COLO668 (cell line): ENCODE results near the gene CALN1.
A peak's percentile ranks its signal among the peaks of the same experiment; 100 is the strongest.
"Not testable (repeated sequence)": the region's sequence is repeated elsewhere in the genome, so short reads cannot be mapped to it uniquely, and the experiment has no call there.

Source experiments
- DNase-seq: peaks from one replicate; lab custom pipeline; 2025; ENCODE audit not compliant: unreplicated experiment; lab: John Stamatoyannopoulos, UW

Gene CALN1

GRCh38 chr7:72409638-72410015 lies 2.5 kb downstream of the CALN1 start:
- no peak for DNase-seq

DNA sequence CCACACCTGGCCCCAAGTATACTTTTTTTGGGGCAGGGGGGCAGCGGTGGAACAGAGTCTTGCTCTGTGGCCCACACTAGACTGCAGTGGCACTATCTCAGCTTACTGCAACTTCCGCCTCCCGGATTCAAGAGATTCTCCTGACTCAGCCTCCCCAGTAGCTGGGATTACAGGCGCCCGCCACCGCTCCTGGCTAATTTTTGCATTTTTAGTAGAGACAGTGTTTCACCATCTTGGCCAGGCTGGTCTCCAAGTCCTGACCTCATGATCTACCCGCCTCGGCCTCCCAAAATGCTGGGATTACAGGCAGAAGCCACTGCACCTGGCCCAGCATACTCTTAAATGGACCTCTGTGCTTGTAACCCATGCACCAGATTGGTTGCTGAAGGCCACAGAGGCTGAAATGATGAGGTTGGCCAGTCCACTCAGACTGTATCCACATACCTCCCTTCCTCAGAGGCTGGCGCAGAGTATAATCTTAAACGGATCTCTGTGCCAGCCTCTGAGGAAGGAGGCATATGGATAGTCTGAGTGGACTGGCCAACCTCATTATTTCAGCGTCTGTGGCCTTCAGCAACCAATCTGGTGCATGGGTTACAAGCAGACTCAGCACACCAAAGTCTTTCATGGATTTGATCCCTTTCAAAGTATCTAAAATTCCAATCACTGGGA lies 3.0 kb downstream of the CALN1 start:
- no peak for DNase-seq

- DNase-seq, result no peak
Measured at GRCh38 chr7:72406820-72407403, 5.2 kb downstream of the CALN1 start.

DNA sequence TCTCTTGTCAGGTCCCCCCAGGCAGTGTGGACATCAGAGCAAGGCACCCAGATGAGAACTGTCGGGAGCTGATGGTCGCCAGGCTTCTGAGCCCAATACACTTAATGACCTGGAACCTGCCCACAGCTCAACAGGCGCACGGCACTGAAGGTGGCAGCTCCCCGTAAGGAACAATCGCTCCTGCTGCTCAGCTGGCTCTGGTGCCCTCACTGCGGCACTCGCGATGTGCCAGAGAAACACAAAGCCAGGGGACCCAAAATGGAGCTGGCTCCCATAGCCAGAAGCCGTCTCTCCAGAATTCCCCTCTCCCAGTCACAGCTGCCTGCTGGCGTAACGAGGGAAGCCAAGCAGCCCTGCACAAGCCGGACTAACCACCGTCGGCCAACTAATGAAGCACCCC lies 6.3 kb downstream of the CALN1 start:
- no peak for DNase-seq

DNA sequence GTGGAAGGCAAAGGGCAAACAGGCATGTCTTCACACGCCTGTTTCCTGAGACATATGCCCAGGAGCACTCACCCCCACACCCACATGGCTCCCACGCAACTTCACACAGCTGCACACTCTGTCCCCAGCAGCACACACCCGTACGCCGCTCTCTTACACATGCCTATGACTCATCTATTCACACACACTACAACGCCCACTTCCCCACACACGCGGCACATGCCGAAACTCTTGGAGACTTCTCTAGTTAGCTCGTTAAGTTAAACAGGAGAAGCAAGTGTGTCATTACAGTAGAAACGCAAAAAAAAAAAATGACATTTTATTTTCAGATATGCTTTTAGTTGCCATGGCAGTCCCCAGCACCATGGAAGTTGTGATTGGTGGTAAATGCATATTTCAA lies 6.7 kb downstream of the CALN1 start:
- no peak for DNase-seq

GRCh38 chr7:72404743-72405142 lies 7.4 kb downstream of the CALN1 start:
- no peak for DNase-seq

DNA sequence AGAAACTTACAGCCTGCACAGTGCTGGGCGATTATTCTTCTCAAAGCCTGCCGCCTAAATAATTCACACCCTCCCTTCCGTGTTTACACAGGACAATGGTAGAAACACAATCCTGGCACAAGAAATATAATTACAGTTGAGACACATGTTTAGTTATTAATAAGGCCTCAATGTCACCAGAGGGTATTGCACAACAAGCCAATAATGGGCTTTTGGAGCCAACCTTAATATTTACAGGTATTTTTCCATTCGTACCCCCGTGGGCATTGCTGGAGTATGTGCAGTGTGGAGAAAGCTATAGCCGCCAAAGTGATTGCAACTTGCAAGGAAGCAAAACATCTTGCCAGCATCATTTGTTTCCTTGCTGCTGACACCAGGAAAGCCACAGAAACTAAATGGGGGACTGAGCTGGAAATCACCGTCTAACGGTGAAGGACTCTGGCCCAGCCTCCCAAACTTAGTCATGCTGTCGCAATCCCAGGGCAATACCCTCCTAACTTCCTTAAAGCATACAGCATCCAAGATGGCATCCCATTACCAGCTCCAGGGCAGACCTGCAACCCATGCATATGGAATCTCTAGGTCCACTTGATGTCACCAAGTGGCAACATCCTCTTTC lies 8.6 kb downstream of the CALN1 start:
- DNase-seq, result no peak

- no peak for DNase-seq
Measured at GRCh38 chr7:72394016-72394415, 18.1 kb downstream of the CALN1 start.

GRCh38 chr7:72391821-72392377 lies 20.2 kb downstream of the CALN1 start:
- DNase-seq, result no peak

DNA sequence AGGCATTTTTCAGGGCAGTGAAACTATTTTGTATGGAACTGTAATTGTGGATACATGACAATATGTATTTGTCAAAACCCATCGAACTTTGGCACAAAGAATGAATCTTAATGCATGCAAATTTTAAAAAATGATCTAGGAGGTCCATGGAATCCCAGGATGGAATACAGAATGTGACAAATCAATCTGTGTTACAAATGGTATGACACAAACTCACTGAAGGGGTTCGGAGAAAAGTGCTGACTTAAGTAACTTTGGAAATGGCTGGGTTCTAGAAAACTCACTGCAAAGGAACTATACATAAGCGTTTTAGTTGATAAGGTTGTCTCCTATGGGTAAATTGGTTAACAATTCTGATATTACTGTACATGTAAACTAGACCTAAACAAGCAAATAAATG lies 26.0 kb downstream of the CALN1 start:
- DNase-seq, result no peak

DNA sequence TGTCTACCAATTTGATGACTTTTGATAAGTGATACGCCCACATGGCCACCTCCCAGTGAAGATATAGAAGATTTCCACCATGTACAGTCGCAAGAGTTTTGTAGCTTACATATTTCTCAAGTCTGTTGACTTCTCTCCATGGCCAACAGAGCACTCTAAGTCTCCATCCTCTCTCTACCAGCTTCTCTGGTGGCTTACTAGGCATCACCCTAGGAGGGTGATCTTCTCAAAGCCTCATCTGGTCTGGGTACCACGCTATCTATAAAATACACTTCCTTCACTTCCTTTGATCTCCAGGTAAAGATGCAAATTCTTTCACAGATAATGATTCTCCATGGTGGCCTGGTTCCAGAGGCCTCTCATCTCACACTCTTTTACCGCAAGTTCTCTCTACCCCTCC lies 49.9 kb downstream of the CALN1 start:
- no peak for DNase-seq

DNA sequence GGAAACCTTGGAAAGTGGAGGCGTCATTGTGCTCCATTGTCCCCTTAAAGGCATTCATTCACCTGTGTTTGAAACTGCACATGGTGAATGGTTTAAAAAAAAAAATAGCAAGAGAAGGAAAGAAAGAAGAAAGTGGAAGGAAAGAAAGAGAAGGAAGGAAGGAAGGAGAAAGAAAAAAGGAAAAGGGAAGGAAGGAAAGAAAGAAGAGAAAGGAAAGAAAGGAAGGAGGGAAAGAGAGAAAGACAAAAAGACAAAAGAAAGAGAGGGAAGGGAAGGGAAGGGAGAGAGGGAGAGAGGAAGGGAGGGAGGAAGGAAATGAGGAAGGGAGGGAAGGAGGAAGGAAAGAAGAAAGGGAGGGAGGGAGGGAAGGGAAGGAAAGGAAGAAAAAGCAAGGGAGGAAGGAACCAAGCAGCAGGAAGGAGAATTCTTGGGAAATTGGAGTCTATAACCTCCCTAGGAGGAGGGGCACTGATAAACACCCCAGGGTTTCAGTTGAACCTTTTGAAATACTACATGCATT lies 66.9 kb downstream of the CALN1 start:
- DNase-seq, result no peak

GRCh38 chr7:72343991-72344390 lies 68.1 kb downstream of the CALN1 start:
- no peak for DNase-seq

DNA sequence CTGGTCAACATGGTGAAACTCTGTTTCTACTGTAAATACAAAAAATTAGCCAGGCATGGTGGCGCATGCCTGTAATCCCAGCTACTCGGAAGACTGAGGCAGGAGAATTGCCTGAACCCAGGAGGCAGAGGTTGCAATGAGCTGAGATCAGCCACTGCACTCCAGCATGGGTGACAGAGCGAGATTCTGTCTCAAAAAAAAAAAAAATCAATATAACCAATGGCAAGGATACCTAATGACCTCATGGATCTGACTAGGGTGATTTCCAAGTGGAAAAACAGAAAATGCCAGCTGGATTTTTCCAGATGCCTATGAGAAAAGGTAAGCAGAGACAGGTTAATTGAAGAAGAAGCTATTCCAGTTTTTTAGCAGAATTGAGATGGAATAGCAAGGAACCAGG lies 68.8 kb downstream of the CALN1 start:
- DNase-seq, result not testable (repeated sequence)

DNA sequence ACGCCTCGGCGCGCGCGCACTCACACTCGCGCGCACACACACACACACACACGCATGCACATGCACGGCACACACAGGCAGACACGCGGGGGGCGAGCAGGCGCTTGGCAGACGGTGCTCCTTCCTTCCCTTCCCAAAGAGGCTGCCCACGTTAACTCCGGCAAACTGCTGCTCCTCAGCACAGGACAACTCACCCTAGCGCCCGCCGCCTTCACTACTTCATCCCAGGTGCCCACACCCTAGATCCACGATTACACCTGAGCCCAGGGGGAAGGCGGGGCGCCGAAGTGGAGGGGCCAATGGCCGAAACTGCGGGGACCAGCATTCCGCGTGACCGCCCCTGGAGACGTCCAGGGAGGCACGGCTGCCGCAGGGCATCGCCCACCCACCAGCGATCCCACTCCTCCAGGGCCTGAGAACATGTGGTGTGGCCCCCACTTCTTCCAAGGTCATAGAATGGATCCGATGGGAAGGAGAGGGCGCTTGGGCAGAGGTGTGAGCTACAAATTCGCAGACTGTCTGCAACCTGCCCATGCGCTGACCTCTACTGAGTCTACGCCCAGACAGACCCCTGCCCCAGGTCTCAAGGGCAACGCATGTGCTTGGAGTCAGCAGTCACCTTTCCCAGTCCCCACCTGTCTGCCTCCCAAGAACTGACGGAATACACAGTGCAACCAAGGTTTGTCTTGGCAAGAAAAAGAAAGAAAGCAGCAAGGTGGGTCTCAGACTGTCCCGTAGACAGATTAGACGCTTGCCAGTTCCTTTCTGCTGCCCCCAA lies 74.6 kb downstream of the CALN1 start:
- no peak for DNase-seq

- DNase-seq, result no peak
Measured at GRCh38 chr7:72336632-72337389, 75.3 kb downstream of the CALN1 start.

GRCh38 chr7:72336382-72336631 lies 75.8 kb downstream of the CALN1 start:
- DNase-seq, result peak; percentile 1

DNA sequence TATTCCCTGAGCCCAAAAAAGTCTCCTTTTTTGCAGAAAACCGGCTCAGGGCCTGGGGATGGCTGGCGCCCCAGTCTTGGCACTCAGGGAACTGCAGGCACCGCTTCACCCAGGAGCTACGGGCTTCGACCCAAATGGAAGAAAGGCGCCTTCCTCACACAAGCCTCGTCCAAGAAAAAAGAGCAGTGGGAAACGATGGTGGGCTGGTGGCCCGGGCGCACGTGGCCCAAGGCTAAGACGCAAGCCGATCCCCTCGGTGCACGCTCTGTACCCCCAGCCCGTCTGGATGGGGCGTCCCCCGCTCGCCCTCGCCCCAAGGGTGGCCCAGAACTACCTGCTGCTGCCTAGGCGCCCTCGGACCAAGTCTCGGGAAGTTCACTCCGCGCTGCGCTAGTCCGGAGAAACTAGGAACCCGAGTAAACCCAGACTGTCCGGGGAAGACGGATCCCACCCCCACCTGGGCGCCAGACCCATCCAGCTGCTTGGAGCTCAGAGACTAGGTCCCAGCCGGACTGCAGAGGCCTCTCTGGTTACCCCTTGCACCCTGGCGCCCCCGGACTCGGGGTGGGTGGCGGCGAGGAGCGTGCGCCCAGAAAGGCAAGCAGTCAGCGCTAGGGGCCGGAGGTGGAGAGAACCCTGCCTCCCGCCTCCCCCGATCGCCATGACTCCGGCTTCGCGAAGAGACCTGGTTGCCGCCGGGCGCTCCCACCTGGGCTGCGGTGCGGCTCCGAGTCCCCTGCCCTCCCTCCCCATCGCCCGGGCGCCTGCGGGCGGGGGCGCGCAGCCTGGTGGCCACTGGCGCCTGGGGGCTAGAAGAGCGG lies 76.4 kb downstream of the CALN1 start:
- DNase-seq, result no peak

GRCh38 chr7:72334698-72335097 lies 77.4 kb downstream of the CALN1 start:
- DNase-seq, result no peak

- no peak for DNase-seq
Measured at GRCh38 chr7:72334066-72334465, 78.1 kb downstream of the CALN1 start.
